Panc1 (cell line): Measurements from ENCODE around the gene NOTCH3.

Experiments used
- POLR2AphosphoS5 ChIP-seq: IDR thresholded peaks from 2 replicates; pipeline ENCODE4 v1.6.1; 2012; ENCODE audit warnings: mild to moderate bottlenecking, low read depth, low read length, moderate library complexity
- TF ChIP-seq, protein P1 (sequence below): fragments of 450-650 bp; IDR thresholded peaks from 2 replicates; pipeline ENCODE4 v1.5.1; 2017; ENCODE audit warnings: mild to moderate bottlenecking

DNA sequence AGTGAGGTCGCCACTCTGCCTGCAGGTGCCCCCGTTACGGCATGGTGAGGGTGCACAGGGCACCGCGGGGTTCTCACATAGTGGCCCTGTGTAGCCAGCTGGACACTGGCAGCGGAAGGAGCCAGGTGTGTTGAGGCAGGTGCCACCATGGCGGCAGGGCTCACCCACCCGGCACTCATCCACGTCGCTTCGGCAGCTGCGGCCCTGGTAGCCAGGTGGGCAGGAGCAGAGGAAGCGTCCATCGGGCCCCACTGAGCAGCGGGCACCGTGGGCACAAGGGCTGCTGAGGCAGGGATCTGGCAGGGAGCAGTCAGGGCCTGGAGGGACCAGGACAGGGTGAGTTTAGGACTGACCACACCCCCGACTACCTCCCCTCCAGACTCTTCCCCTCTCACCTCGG is 8.8 kb downstream of the NOTCH3 start:
- TF ChIP-seq, protein P1, sequence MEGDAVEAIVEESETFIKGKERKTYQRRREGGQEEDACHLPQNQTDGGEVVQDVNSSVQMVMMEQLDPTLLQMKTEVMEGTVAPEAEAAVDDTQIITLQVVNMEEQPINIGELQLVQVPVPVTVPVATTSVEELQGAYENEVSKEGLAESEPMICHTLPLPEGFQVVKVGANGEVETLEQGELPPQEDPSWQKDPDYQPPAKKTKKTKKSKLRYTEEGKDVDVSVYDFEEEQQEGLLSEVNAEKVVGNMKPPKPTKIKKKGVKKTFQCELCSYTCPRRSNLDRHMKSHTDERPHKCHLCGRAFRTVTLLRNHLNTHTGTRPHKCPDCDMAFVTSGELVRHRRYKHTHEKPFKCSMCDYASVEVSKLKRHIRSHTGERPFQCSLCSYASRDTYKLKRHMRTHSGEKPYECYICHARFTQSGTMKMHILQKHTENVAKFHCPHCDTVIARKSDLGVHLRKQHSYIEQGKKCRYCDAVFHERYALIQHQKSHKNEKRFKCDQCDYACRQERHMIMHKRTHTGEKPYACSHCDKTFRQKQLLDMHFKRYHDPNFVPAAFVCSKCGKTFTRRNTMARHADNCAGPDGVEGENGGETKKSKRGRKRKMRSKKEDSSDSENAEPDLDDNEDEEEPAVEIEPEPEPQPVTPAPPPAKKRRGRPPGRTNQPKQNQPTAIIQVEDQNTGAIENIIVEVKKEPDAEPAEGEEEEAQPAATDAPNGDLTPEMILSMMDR = no peak
- no peak for TF ChIP-seq POLR2AphosphoS5
